Activated naive CD8-positive, alpha-beta T cell treated with anti-CD3 and anti-CD28 coated beads for 36 hours (primary cell): Measurements from ENCODE around the gene NCK2. TPM values are rescaled to one million over a fixed set of nuclear protein-coding genes. Genes with fewer than 3 reads are reported as not detected.

Experiments
- DNase-seq: peaks from one replicate; pipeline ENCODE4 v3.0.0; 2021
- H3K27ac Mint-ChIP-seq: one replicate; pipeline ENCODE4 v1.8.0; 2022; ENCODE audit warnings: mild to moderate bottlenecking, moderate library complexity, mixed read lengths
- H3K27me3 Mint-ChIP-seq: one replicate; pipeline ENCODE4 v1.8.0; 2022; ENCODE audit warnings: mild to moderate bottlenecking, mixed read lengths
- H3K36me3 Mint-ChIP-seq: one replicate; pipeline ENCODE4 v1.8.0; 2021; ENCODE audit warnings: mild to moderate bottlenecking, mixed read lengths
- H3K4me1 Mint-ChIP-seq: one replicate; pipeline ENCODE4 v1.8.0; 2021; ENCODE audit warnings: mixed read lengths
- H3K4me3 Mint-ChIP-seq: one replicate; pipeline ENCODE4 v1.8.0; 2022; ENCODE audit warnings: mild to moderate bottlenecking, moderate library complexity, mixed read lengths
- H3K9me3 Mint-ChIP-seq: one replicate; pipeline ENCODE4 v1.8.0; 2022; ENCODE audit warnings: mixed read lengths
- total RNA-seq, 2 experiments: library from RNA; stranded (reverse); gene quantifications; one replicate each; pipeline ENCODE4 v1.2.3, GENCODE V29; 2021

Gene NCK2
- total RNA-seq, 2 experiments from 2014 or later = 76.1 to 78.1 TPM

DNA sequence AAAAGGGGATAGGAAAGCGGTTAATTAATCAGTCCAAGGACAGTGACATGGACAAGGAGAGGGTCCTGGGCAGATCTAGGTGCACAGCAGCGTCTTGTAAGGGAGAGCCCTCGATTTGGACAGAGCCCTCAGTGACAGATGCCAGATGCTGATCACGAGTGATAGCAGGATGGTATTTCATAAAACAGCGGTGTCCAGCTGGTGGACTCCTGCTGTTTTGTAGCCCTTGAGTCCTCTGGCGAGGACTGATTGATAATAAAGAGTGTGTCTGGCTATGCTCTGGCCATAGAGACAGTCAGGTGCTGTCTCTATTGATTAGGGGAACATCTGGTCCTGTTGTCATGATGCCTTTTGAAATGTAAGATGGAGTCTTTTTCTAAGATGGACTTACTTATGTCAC lies 180.7 kb downstream of the NCK2 start:
- DNase-seq = no peak
- Mint-ChIP-seq H3K36me3 (peaks cover 7% of the 10 kb centered on the region), H3K27me3 (no peaks in the 10 kb centered on the region), H3K4me1 (peaks cover 67% of the 10 kb centered on the region), H3K27ac (no peak overlapping the region), H3K9me3 (peaks cover 13% of the 10 kb centered on the region), H3K4me3 (no peak overlapping the region)

DNA sequence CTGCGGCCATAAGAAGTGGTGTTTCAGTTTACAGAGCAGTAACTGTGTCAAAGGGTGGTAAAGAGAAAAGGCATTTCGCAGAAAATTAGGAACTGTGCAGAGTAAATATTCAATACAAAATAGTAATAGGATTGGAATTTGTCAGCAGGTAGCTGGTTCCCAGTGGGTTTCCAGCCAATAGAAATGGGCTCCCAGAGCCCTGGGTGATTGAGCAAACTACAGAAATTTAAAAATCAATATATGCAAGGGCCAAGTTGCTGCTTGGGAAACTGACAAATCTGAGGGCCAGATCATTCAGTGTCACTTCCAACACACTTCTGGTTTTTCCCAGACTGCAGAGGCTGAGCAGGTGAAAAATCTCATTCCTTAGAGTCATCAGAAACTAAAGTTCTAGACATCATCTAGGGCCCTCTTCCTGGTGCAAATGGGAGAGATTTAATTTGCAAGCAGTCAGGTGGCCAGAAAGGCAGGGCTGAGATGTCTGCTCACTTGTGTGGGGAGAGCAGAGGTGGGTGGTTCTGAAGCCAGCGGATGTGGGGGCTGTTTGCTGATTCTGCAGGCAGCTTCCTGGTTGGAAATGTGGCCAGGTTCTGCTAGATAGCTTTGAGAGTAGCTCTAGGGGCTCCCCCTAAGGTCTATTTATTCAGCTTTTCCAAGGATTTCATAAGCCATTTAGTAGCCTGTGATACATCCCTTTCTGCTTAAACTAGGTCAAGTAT lies 182.4 kb downstream of the NCK2 start:
- peak; percentile 64 for DNase-seq
- Mint-ChIP-seq H3K36me3 (peaks cover 3% of the 10 kb centered on the region), H3K27ac (peak overlapping the region; percentile 84), H3K4me1 (peaks cover 71% of the 10 kb centered on the region), H3K9me3 (peaks cover 5% of the 10 kb centered on the region), H3K4me3 (peak overlapping the region; percentile 22), H3K27me3 (no peaks in the 10 kb centered on the region)

DNA sequence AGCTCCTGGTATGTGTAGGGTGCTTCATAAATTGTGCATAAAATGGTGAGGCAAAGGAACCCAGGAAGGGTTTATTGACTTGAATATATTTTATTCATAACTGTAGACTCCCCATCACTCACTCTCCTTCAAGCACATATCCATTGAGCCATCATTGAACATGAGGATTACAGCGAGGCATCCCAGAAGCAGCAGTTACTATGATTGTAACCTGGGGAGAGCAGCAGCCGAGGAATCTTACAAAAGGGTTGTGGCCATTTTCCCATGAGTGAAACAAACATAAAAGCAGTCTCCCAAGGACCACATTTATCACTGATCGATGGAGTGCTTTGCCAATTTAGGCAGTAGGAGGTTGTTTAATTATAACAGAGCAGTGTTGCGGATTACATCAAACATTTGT lies 183.4 kb downstream of the NCK2 start:
- no peaks in the 10 kb centered on the region for H3K27me3 Mint-ChIP-seq
- H3K4me3 Mint-ChIP-seq = no peak overlapping the region
- H3K9me3 Mint-ChIP-seq = peaks cover 2% of the 10 kb centered on the region
- H3K36me3 Mint-ChIP-seq = peaks cover 3% of the 10 kb centered on the region
- no peak for DNase-seq
- H3K27ac Mint-ChIP-seq = peak overlapping the region; percentile 84
- H3K4me1 Mint-ChIP-seq = peaks cover 73% of the 10 kb centered on the region

DNA sequence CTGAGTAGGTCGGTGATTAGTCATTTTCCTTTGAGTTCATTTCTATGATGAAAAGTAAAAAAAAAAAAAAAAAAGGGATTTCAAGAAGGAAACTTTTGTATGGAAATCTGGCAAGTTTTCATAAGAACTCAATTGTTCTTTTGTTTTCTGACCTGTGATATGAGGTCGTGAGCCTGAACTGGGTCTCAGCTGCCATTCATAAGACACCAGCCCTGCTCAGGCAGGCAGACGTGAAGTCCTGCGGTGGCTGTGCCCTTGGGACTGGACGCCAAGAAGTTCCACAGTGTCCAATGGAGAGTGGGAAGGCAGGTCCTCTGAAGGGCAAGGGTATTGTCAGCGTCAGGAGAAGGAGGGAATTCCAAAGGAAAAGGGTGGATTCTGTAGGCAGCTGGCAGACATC lies 183.9 kb downstream of the NCK2 start:
- DNase-seq = no peak
- H3K36me3 Mint-ChIP-seq = peaks cover 3% of the 10 kb centered on the region
- H3K27ac Mint-ChIP-seq = peak overlapping the region; percentile 84
- peaks cover 73% of the 10 kb centered on the region for H3K4me1 Mint-ChIP-seq
- peaks cover 4% of the 10 kb centered on the region for H3K9me3 Mint-ChIP-seq
- no peak overlapping the region for H3K4me3 Mint-ChIP-seq
- H3K27me3 Mint-ChIP-seq = no peaks in the 10 kb centered on the region

DNA sequence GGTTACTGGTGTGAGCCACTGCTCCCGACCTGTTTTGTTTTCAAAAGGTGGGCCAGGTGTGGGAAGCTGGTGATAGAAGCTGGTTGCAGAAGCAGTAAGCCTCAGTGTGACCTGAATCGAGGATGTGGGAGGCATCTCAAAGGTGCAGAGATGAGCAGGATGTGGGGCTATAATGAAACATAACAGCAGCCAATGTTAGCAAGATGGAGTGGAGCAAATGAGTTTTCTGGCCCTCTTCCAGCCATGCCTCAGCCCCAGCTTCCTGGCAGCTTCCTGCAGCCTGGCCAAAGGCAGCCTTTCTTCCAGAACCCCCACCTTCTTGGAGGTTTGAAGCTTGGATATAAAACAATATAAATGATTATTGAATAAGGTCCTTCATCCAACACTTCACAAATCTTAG lies 184.8 kb downstream of the NCK2 start:
- peaks cover 9% of the 10 kb centered on the region for H3K9me3 Mint-ChIP-seq
- H3K27ac Mint-ChIP-seq = peak overlapping the region; percentile 52
- peaks cover 74% of the 10 kb centered on the region for H3K4me1 Mint-ChIP-seq
- no peaks in the 10 kb centered on the region for H3K27me3 Mint-ChIP-seq
- peaks cover 6% of the 10 kb centered on the region for H3K36me3 Mint-ChIP-seq
- peak; percentile 43 for DNase-seq
- H3K4me3 Mint-ChIP-seq = peak overlapping the region; percentile 11

DNA sequence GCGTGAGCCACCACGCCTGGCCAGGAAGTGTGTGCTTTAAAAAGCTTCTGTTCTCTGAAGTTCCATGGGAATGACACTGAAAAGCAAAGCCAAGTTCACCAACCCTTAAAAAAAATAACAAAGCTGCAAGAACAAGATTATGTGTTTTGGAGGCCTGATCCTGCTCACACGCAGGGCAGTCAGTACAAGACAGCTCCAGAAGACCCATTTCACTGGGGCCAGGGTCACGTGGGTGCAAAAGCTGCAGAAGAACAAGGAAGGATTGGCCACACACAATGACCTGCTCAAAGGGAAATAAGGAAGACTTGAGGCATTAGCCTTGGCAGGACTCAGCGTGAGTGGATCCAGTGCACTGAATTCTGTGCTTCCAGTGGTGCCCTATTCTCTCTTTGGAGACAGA lies 187.9 kb downstream of the NCK2 start:
- Mint-ChIP-seq H3K27me3 (no peaks in the 10 kb centered on the region), H3K27ac (no peak overlapping the region)

DNA sequence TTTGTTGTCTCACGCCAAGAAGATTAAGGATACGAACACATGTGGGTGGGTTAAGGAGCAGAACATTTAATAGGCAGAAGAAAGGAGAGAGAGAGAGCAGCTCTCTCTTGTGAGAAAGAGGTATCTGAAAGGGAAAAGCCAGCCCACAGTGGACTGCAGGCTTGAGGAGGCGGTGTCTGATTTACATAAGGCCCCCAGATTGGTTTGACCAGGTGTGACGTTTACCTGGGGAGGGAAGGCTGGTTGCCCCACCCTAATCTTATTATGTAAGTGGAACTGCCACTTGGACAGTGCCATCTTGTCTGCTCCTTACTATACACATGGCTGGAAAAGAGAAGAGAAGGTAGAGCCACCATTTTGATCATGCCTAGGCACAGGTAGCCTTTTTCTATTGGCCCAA lies 189.2 kb downstream of the NCK2 start:
- no peaks in the 10 kb centered on the region for H3K27me3 Mint-ChIP-seq
- peaks cover 39% of the 10 kb centered on the region for H3K4me1 Mint-ChIP-seq
- H3K27ac Mint-ChIP-seq = peak overlapping the region; percentile 27
- no peak for DNase-seq
- peaks cover 12% of the 10 kb centered on the region for H3K9me3 Mint-ChIP-seq
- H3K4me3 Mint-ChIP-seq = no peak overlapping the region
- peaks cover 6% of the 10 kb centered on the region for H3K36me3 Mint-ChIP-seq

More for the DNA sequence above, 187.9 kb downstream of the NCK2 start:
- Mint-ChIP-seq H3K36me3 (peaks cover 6% of the 10 kb centered on the region), H3K9me3 (peaks cover 7% of the 10 kb centered on the region), H3K4me1 (peaks cover 52% of the 10 kb centered on the region), H3K4me3 (no peak overlapping the region)
- no peak for DNase-seq

DNA sequence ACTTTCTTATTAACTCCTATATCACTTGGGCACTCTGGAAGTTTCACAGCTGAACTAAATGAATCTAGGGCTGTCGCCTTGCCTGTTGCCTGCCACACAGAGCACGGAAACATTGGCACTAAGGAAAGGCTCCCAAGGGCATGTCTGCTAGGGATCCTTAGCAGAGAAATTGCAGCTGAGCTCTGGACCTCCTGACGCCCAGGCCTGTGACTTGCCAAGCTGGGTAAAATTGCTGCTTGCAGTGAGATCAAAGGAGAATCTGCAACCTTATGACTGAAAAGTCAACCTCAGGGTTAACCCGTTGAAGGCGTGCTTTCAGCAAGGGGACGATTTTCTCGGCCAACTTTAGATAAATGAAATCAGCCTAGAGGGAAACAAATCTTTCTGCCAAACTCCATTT lies 189.8 kb downstream of the NCK2 start:
- peaks cover 14% of the 10 kb centered on the region for H3K9me3 Mint-ChIP-seq
- H3K27me3 Mint-ChIP-seq = no peaks in the 10 kb centered on the region
- no peak overlapping the region for H3K27ac Mint-ChIP-seq
- H3K36me3 Mint-ChIP-seq = peaks cover 6% of the 10 kb centered on the region
- peak; percentile 39 for DNase-seq
- H3K4me1 Mint-ChIP-seq = peaks cover 34% of the 10 kb centered on the region
- peak overlapping the region; percentile 25 for H3K4me3 Mint-ChIP-seq

DNA sequence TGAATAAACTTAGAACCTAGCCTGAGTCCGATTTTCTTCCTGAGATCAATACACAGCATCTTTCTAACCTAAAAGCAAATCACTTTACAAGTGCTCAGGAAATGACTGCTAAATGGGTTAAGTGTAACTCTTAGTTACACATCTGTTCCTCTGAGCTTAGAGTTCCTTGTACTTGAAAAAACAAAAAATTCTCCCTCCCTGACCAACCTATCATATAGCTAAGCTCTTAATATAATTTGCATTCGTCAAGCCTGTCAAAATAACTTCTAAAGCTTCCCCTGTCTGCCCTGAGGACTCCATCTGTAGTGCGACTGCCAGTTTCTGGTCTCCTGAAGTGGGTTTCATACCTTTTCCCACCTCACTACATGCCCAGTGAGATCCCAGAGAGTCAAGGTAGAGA lies 190.4 kb downstream of the NCK2 start:
- Mint-ChIP-seq H3K9me3 (peaks cover 16% of the 10 kb centered on the region), H3K4me3 (no peak overlapping the region), H3K27ac (no peak overlapping the region), H3K4me1 (peaks cover 29% of the 10 kb centered on the region), H3K27me3 (no peaks in the 10 kb centered on the region), H3K36me3 (peaks cover 6% of the 10 kb centered on the region)
- no peak for DNase-seq

DNA sequence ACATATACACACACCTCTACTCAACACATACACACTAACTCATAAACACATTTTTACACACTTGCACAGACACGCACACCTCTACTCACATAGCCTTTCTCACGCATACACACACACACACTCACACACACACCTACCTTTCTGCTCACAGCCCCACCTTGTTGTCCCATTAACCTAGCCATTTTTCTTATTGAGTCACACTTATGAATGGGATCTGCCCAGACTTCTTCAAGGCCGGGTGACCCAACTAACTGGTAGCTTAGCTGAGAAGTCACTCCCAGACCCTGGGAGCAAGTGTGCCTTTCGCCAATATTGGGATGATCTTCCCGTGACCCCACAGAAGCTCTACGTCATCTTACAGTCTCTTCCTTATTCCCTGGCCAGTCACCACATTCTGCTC lies 192.2 kb downstream of the NCK2 start:
- no peak for DNase-seq
- Mint-ChIP-seq H3K9me3 (peaks cover 16% of the 10 kb centered on the region), H3K4me1 (peaks cover 19% of the 10 kb centered on the region), H3K4me3 (no peak overlapping the region), H3K27me3 (no peaks in the 10 kb centered on the region), H3K27ac (no peak overlapping the region), H3K36me3 (peaks cover 6% of the 10 kb centered on the region)

DNA sequence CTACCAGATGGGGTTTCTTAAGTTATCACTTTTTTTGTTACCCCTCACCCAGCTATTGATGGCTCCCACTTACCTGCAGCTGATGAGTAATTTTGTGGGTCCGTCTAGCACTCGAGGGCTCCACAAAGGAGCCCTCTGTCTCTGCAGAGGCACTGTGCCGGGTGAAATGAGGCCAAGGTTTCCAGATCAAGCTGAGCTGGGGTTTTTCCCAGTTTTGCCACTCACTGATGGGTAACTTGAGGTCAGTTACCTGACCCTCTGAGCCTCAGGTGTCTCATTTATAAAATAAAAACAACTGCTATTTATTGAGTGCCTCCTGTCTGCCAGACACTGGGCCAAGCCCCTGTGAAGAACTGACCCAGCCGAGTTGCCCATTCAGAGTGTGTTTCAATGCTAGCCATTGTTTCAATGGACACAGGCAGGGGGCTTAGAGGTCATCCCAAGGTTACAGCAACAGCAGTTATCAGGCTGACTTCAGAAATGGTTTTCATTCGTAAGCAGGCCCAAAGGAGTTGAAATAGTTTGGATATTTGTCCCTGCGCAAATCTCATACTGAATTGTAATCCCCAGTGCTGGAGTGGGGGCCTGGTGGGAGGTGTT lies 192.9 kb downstream of the NCK2 start:
- no peak for DNase-seq
- Mint-ChIP-seq H3K4me1 (peaks cover 18% of the 10 kb centered on the region), H3K4me3 (no peak overlapping the region), H3K27me3 (no peaks in the 10 kb centered on the region), H3K9me3 (peaks cover 16% of the 10 kb centered on the region), H3K27ac (no peak overlapping the region), H3K36me3 (peaks cover 6% of the 10 kb centered on the region)
